IMR-90 (cell line): ENCODE results near the gene TBC1D1.

Source experiments
- CEBPB ChIP-seq: IDR thresholded peaks from 2 replicates; pipeline ENCODE4 v1.6.1; 2012; ENCODE audit warnings: low read depth, low read length, improper control_type of control experiment
- FOS ChIP-seq: fragments of 150-350 bp; IDR thresholded peaks from 2 replicates; pipeline ENCODE4 v1.6.1; 2016; ENCODE audit warnings: low read depth, low read length
- MAFK ChIP-seq: IDR thresholded peaks from 2 replicates; pipeline ENCODE4 v1.6.1; 2012; ENCODE audit warnings: low read depth, low read length, improper control_type of control experiment
- MXI1 ChIP-seq: IDR thresholded peaks from 2 replicates; pipeline ENCODE4 v1.6.1; 2012; ENCODE audit warnings: low read depth, mild to moderate bottlenecking, low read length, moderate library complexity, borderline replicate concordance
- POLR2A ChIP-seq: IDR thresholded peaks from 2 replicates; pipeline ENCODE4 v1.6.1; 2012; ENCODE audit warnings: mild to moderate bottlenecking, low read depth, low read length
- RAD21 ChIP-seq: IDR thresholded peaks from 2 replicates; pipeline ENCODE4 v1.6.1; 2012; ENCODE audit warnings: low read length, improper control_type of control experiment
- SMC3 ChIP-seq: fragments of 150-350 bp; IDR thresholded peaks from 2 replicates; pipeline ENCODE4 v1.6.1; 2016; ENCODE audit warnings: low read depth, mild to moderate bottlenecking, antibody characterized with exemption, low read length, moderate library complexity
- TF ChIP-seq, protein P1 (sequence below): conservative IDR thresholded peaks from 2 replicates; pipeline ENCODE4 v1.5.1; 2012; ENCODE audit warnings: mild to moderate bottlenecking, low read depth, low read length, improper control_type of control experiment
- TF ChIP-seq, protein P2 (sequence below): fragments of 150-350 bp; IDR thresholded peaks from 2 replicates; pipeline ENCODE4 v1.6.1; 2017; ENCODE audit warnings: mild to moderate bottlenecking, antibody characterized with exemption, low read length, low read depth

DNA sequence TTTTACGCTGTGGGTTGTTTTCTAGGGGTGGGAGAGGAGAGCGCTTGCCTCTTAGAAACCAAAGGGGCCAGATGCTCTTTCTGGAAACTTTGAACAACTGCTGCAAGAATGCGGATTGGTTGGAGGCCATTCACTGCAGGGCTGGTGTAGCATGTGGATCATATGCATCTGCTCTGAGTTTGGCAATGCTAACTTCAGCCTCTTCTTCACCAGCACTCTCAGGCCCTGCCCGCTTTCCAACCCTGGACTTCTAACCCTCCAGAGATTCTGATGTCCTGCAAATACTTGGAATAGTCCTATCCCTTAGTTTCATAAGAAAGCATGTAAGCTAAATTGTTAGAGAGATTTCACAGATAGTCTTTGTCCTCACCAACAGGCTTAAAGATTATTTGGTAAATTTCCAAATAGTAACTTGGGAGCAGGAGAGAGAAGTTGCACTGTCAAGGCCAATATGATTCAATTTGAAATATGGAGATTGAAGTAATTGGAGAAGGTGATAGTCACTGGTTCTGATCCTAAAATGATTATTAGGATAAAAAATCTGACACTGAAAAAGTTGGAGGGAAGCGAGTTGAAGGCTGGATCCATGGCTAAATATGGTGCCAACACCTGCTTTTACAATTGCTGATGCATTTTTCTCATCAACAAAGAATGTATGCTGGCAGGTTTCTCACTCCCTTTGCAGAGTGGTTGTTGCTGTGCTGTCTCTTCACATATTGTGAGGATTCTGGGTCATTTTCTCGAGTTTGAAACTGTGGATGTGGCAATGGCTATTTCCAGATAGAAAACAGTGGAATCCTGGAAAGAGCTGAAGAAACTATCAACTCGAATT, 279.7 kb downstream of the TBC1D1 start:
- TF ChIP-seq, protein P1, sequence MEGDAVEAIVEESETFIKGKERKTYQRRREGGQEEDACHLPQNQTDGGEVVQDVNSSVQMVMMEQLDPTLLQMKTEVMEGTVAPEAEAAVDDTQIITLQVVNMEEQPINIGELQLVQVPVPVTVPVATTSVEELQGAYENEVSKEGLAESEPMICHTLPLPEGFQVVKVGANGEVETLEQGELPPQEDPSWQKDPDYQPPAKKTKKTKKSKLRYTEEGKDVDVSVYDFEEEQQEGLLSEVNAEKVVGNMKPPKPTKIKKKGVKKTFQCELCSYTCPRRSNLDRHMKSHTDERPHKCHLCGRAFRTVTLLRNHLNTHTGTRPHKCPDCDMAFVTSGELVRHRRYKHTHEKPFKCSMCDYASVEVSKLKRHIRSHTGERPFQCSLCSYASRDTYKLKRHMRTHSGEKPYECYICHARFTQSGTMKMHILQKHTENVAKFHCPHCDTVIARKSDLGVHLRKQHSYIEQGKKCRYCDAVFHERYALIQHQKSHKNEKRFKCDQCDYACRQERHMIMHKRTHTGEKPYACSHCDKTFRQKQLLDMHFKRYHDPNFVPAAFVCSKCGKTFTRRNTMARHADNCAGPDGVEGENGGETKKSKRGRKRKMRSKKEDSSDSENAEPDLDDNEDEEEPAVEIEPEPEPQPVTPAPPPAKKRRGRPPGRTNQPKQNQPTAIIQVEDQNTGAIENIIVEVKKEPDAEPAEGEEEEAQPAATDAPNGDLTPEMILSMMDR: no peak
- TF ChIP-seq FOS (no peak), POLR2A (no peak), SMC3 (no peak), CEBPB (no peak), RAD21 (no peak), MXI1 (no peak), MAFK (no peak)
- TF ChIP-seq, protein P2, sequence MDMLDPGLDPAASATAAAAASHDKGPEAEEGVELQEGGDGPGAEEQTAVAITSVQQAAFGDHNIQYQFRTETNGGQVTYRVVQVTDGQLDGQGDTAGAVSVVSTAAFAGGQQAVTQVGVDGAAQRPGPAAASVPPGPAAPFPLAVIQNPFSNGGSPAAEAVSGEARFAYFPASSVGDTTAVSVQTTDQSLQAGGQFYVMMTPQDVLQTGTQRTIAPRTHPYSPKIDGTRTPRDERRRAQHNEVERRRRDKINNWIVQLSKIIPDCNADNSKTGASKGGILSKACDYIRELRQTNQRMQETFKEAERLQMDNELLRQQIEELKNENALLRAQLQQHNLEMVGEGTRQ: no peak
